ENCODE results near the gene HEXIM2. TPM values are rescaled to one million over a fixed set of nuclear protein-coding genes. Genes with fewer than 3 reads are reported as not detected.
A peak's percentile ranks its signal among the peaks of the same experiment; 100 is the strongest.

The HEXIM2 gene
- total and polyA plus RNA-seq, 2 of the 13 experiments (the other 11 are each of a cell fraction or from before 2014, with no cell fraction given): 27.1 to 32.4 TPM

- CTCF ChIA-PET (ENCODE audit: low intra/inter-chr PET ratio, low total read pairs): interaction anchor here (7.0 to 8.5 kb wide), 2 partner anchors 11 to 50 kb away, joined by 60 to 130 read pairs; partner anchors contain the start of gene ACBD4
- peaks cover 20% of the 10 kb centered on the region for H3K4me1 ChIP-seq (ENCODE audit: insufficient read depth, low read length)
- TF ChIP-seq ZNF501 (CRISPR knock-in tag; IDR thresholded peaks at IDR 0.05) (peak; percentile 81; the same call in 1 of the 2 replicates), TOPORS (CRISPR knock-in tag; IDR thresholded peaks at IDR 0.05) (peak; percentile 66), POLR2AphosphoS5 (IDR thresholded peaks at IDR 0.05; ENCODE audit: low read depth, low read length) (no peak; the same call in 1 of the 2 replicates), ZNF879 (CRISPR knock-in tag; IDR thresholded peaks at IDR 0.05) (no peak), NFIC (IDR thresholded peaks at IDR 0.05; ENCODE audit: low read length) (0 out of 2 replicates have a peak, but pooled peaks have one; percentile 8), TERF1 (CRISPR knock-in tag; IDR thresholded peaks at IDR 0.05) (no peak), BRF2 (CRISPR knock-in tag; IDR thresholded peaks at IDR 0.05) (0 out of 2 replicates have a peak, but pooled peaks have one; percentile 22), HOXA9 (CRISPR knock-in tag; IDR thresholded peaks at IDR 0.05; ENCODE audit: borderline replicate concordance) (no peak), AHDC1 (CRISPR knock-in tag; IDR thresholded peaks at IDR 0.05; ENCODE audit: borderline replicate concordance) (no peak), HNF4A (CRISPR knock-in tag; IDR thresholded peaks at IDR 0.05) (no peak), REXO4 (CRISPR knock-in tag; IDR thresholded peaks at IDR 0.05; ENCODE audit: borderline replicate concordance) (0 out of 2 replicates have a peak, but pooled peaks have one; percentile 35), SP140L (CRISPR knock-in tag; IDR thresholded peaks at IDR 0.05; ENCODE audit: borderline replicate concordance) (no peak), ZBTB34 (CRISPR knock-in tag; IDR thresholded peaks at IDR 0.05) (0 out of 2 replicates have a peak, but pooled peaks have one; percentile 33), ZNF546 (CRISPR knock-in tag; conservative IDR thresholded peaks at IDR 0.05) (no peak)
These were observed 15.1 kb upstream of the HEXIM2 start for GRCh38 chr17:45146592-45146889.

More at GRCh38 chr17:45146592-45146889, 15.1 kb upstream of the HEXIM2 start:
- intact Hi-C loops (cut with micrococcal nuclease; ENCODE audit: unreplicated experiment): no loop called here
- H3K27ac ChIP-seq (ENCODE audit: extremely low read length, insufficient read depth, low read length): peak overlapping the region; percentile 97
- no peaks in the 10 kb centered on the region; a peak in 1 of 5 replicates for H3K36me3 ChIP-seq (replicated peaks in 1 of 2; ENCODE audit: control insufficient read depth in 1 of 2, insufficient read depth in 2 of 2, low read length in 2 of 2)
- H2AFZ ChIP-seq (ENCODE audit: low read length): no peak overlapping the region
- DNase-seq (ENCODE audit: low spot score) (no peak), FAIRE-seq (peak; percentile 23), ATAC-seq (no peak)
- peaks cover 32% of the 10 kb centered on the region for H4K20me1 ChIP-seq (ENCODE audit: insufficient read depth, low read length)
- peak overlapping the region in 2 of 3 experiments; percentile 81 to 88; a peak in 4 of 6 replicates for H3K4me3 ChIP-seq (replicated peaks in 1 of 3; ENCODE audit: insufficient read depth in 1 of 3, low read depth in 2 of 3, low read length in 3 of 3)
- no peaks in the 10 kb centered on the region; a peak in 2 of 5 replicates for H3K27me3 ChIP-seq (ENCODE audit: control insufficient read depth in 1 of 2, insufficient read depth in 2 of 2, low read length in 2 of 2)
- H3K4me2 ChIP-seq (ENCODE audit: low read depth, low read length): peak overlapping the region; percentile 96
- H3K9ac ChIP-seq (ENCODE audit: insufficient read depth, low read depth, low read length): peak overlapping the region; percentile 94
- H3K79me2 ChIP-seq (ENCODE audit: insufficient read depth, low read length): peaks cover 31% of the 10 kb centered on the region
- BruUV-seq (replicated peaks): no TSS peak
- in situ Hi-C loops (cut with HindIII; ENCODE audit: extremely low pct_ligation_motif_present, low pct_unique_long_range_greater_than_20kb): loop anchor here (5.0 kb wide), 2 partner anchors 51 to 101 kb away; no protein-coding TSS in a partner anchor
- POLR2A ChIA-PET: interaction anchor here (0.8 to 19.8 kb wide), 3 partner anchors 11 to 51 kb away, joined by 3 to 2487 read pairs (median 8); partner anchors contain the start of genes ACBD4 and HEXIM2
- WGBS (ENCODE audit: low lambda C conversion rate): 93% methylated on average over 4 of the region's 4 CpGs
- no peaks in the 10 kb centered on the region for H3K9me3 ChIP-seq (ENCODE audit: low read length)
